GM21737 (cell line): ENCODE data around the gene CHN2.

Experiments used
- ATAC-seq: cut with Tn5 transposase; IDR thresholded peaks from one replicate; pipeline ENCODE4 v1.9.1; 2021; ENCODE audit warnings: mild to moderate bottlenecking, moderate library complexity; ENCODE audit not compliant: unreplicated experiment

Gene CHN2

GRCh38 chr7:29359482-29360093 lies 165.0 kb downstream of the CHN2 start:
- no peak for ATAC-seq

DNA sequence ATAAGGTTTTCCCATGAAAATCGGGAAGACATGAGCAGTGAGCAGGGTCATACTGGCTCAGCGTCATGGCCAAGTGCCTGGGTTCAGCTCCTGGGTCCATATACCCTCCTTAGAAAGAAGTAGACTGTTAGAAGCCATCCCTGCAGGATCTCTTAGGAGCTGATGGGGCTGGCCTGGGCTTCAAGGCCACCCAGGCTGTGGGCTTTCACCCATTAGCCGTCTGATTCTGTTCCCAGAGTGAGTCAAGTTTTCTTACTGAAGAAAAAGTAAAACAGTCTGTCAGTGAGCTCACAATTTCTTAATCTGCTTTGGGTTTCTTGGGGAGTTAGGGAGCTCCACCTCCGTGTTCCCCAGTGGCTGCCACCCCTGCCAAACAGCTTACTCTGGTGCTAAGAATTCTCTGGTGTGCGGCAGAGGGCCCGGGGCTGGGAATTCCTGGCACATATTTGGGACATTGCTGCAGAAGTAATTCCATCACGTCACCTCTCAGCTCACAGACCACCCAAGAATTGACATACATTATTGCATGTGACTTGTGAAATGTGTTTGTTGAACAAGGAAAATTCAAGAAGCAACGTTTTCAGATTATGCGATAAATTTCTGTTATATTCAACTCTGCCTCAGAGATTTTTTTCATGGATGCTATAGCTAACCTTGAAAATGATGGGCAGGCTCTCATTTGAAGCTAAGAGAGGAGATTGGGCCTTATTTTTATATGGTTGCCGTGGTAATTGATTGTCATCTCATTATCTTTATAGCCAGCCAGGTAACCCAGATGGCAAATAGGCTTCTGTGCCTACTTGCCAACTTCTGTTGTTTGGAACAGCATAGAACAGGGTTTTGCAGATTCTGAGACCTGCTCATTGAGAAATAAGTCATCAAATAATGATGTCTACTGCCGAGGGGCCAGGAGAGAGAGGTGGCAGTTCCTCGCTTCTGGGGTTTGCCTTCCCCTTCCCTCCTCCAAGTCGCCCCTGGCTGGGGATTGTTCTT lies 166.4 kb downstream of the CHN2 start:
- ATAC-seq = no peak

GRCh38 chr7:29362380-29362779 lies 167.8 kb downstream of the CHN2 start:
- no peak for ATAC-seq

- no peak for ATAC-seq
Observed at GRCh38 chr7:29363636-29364425, 169.3 kb downstream of the CHN2 start.

DNA sequence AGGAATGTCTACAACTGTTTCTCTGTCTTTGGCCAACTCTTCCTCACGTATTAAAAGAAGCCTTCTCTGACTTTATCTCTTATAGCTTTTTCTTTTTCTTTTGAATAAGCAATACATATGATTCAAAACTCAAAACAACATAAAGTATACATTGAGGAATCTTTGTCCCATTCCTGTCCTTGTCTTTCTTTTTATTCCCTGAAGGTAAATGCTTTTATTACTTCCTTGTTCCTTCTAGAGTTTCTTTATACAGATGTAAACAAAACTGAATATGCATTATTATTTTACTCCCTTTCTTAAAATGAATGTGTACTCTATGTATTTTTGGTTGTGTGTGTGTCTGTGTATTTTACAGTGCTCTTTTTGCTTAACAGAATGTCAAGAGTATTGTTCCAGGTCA lies 170.1 kb downstream of the CHN2 start:
- no peak for ATAC-seq

GRCh38 chr7:29365423-29365822 lies 170.8 kb downstream of the CHN2 start:
- ATAC-seq = no peak

DNA sequence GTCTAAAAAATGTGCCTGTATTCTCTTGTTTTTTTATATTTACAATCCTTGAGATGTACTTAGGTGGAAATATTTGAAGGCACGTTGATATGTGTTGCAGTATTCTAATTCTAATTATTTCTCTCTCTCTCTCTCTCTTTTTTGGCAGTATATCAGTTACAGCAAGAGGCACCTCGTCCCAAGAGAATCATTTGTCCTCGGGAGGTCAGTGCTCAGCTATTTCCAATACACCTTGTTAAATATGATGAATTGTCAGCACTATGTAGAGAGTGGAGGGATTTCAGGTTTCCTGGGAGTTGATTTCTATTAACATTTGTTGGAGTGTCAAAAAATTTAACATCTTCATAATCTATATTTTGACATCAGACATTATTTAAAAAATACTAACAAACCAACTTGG lies 173.2 kb downstream of the CHN2 start:
- ATAC-seq = no peak

DNA sequence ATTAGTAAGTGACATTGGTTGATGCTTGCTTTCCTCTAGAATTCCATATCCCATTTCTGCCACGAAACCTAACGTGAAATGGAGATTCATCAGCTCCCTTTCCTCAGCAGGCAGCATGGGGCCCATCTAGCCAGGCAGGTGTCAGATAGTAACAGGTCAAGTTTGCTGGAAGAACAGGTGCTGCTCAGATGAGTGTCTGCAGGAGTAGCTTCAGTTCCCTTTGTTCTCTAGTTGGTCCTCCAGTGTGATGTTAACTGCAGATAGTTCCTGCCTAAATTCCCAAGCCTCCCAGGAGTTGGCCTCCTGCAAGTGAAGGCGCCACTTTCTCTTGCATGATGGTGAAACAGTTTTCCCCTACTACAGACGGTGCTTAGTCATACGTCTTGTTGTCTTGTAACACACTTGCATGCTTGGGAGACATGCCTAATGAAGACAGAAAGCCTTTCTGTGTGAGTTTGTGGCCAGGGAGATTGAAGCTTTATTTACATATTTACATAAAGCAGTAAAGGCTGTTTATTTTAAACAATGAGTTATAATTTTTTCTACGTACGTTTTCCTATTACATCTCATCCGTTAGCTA lies 175.4 kb downstream of the CHN2 start:
- no peak for ATAC-seq

- no peak for ATAC-seq
Observed at GRCh38 chr7:29370531-29371314, 176.1 kb downstream of the CHN2 start.

GRCh38 chr7:29371472-29371871 lies 176.9 kb downstream of the CHN2 start:
- no peak for ATAC-seq

DNA sequence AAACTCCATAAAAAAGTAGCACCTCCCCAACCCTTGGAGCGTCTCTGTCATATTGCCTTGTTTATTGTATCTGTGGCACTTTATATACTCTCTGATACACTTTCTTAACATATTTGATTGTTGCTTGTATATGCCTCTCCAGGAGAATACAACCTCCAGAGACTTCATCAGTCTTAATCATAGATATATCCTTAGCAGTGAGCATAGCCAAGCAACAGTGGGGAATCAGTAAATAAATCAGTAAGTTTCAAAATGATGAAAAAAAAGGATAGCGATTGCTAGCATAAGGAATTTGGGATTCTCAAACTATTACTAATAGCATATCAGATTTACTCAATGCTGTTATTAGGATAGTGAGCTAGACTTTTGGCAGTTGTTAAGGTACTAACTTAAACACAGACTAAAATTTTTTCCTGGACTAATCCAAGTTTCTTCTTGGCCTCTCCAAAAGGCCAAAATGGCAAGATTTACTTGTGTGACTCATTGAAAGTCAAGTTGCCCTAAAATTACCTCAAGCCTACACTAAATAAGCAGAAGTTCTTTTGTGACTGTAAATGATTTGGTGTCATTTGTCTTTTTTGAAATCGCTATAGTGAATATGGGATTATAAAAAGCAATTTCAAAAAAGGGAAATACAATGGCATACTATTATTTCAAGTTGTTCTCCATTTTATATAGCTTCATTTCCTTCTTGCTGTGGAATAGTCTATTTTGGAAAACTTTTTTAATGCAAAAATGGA lies 177.9 kb downstream of the CHN2 start:
- no peak for ATAC-seq

- no peak for ATAC-seq
Observed at GRCh38 chr7:29375641-29376562, 181.3 kb downstream of the CHN2 start.

- ATAC-seq = no peak
Observed at GRCh38 chr7:29377718-29378117, 183.1 kb downstream of the CHN2 start.

GRCh38 chr7:29379551-29379950 lies 185.0 kb downstream of the CHN2 start:
- ATAC-seq = no peak

DNA sequence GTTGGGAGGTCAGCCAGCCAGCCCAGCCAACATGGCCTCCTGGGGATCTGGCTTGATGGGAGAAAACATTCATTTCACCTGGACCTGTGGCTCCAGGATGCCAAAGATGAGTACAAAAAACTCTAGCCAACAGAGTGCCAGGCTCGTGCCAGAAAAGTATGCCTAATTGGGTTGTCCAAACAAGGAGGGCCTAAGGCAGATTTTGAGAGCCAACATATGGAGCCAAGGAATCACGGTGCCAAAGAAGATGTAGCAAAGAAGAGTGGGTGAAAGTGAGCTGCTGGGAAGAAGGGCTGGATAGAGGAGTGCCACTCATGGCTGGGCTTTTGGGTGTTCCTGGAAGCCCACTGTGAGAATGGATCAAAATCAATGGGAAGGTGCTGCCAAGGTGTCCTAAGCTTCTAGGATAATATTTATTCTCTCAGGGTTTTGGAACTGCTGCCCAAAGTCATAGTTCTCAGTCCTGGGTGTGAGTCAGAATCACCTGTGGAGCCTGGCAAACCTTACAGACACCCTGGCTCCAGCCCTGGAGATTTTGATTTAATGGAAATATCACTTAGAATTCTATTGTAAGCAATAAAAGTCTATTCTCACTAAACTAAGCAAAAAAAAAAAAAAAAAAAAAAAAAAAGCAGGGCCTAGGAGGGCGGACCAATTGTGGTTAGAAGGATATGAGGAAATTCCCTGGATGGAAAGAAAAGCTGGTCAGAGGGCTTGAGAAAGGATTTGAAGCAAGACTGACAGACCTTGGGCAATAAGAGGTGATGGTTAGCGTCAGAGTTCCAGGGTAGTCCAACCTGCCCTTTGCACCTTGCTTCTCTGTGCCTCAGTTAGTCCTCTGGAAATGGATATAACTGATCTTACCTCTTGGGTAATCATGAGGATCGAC lies 186.9 kb downstream of the CHN2 start:
- ATAC-seq = no peak

GRCh38 chr7:29384277-29384676 lies 189.7 kb downstream of the CHN2 start:
- no peak for ATAC-seq

GRCh38 chr7:29385214-29385814 lies 190.7 kb downstream of the CHN2 start:
- ATAC-seq = no peak
